ENCODE results near the gene RBP5.
A peak's percentile ranks its signal among the peaks of the same experiment; 100 is the strongest.

RBP5 gene

GRCh38 chr12:7146228-7146627, 17.5 kb upstream of the RBP5 start:
- DNase-seq (ENCODE audit: low spot score) = peak; percentile 54

DNA sequence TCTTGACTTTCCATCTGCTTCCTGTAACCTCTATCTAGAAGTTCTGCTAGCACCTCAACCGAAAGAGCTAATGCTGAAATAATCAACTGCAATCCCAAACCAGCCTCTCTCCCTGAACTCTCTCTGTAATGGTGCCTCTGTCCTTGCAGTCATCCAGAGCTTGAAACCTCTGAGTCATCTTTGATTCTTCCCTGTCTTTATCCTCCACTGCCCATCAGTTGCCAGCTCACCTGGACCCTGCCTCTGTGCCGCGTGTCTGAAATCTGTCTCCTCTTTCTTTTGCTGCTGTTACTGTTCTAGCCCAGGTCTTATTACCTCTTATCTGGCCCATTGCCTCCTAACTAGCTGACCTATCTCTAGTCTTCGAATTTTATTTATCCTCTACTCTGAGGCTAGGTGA, 17.0 kb upstream of the RBP5 start:
- no peak for DNase-seq (ENCODE audit: low spot score)

- peak; percentile 48 for DNase-seq (ENCODE audit: low spot score)
Observed at GRCh38 chr12:7144414-7145120, 15.9 kb upstream of the RBP5 start.

DNA sequence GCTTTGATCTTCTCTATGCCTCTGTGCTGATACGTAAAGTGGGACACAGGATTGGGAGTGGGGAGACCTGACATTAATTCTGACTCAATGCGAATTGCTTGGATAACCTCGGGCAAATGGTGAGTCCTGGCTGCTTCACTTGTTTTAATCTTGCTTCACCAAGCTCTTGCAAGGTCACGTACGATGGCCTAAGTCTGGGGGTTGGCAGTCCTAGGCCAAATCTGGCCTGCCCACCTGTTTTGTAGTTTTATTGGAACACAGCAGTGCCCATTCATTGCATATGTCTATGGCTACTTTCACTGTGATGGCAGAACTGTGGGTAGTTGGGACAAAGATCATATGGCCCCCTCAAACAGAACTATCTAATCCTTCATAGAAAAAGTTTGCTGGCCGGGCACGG, 14.9 kb upstream of the RBP5 start:
- DNase-seq (ENCODE audit: low spot score) = no peak

GRCh38 chr12:7142809-7143465, 14.2 kb upstream of the RBP5 start:
- DNase-seq (ENCODE audit: low spot score) = no peak

DNA sequence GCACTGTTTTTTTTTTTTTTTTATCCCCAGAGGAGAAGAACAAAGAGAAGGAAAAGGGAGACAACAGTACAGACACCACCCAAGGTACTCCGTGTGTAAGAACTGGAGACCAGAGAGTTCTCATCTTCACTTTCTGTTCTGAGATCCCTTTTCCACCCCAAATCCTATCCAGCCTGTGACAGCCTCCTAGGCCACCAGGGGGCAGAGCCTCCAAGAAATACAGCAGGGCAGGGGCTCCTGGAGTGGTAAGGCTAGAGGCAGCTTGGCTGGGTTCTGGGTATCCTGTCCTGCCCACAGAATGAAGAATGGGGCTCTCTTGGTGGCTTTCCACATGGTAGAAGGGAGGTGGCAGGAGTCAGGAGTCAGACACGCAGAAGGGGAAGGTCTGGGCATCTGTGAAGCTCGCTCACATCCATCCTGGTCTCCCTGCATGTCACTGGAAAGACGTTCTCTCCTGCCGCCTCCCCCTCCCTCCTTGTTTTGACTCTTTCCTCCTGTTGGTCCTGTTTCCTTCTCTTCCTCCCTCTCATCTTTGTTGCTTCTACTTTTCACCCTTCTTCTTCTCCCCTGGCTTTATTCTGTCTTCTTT, 13.5 kb upstream of the RBP5 start:
- DNase-seq (ENCODE audit: low spot score) = peak; percentile 65

GRCh38 chr12:7141351-7142005, 12.8 kb upstream of the RBP5 start:
- DNase-seq (ENCODE audit: low spot score) = no peak

DNA sequence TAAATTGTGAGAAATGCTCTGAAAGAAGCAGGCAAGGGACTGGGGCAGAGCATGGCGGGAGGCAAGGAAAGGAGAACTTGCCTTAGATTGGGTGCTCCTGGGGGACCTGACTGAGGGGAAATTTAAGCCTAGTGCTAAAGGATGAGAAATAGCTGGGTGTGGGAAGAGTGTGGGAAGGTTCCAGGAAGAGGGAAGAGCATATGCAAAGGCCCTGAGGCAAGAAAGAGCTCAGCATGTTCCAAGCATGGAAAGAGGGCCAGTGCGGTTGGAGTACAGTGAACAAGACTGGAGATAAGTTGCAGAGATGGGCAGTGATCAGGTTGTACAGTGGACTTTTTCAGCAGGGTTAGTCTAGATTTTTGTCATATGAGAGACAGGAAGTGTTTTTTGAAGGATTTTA, 10.5 kb upstream of the RBP5 start:
- no peak for DNase-seq (ENCODE audit: low spot score)

- no peak for DNase-seq (ENCODE audit: low spot score)
Observed at GRCh38 chr12:7137908-7138307, 9.2 kb upstream of the RBP5 start.

DNA sequence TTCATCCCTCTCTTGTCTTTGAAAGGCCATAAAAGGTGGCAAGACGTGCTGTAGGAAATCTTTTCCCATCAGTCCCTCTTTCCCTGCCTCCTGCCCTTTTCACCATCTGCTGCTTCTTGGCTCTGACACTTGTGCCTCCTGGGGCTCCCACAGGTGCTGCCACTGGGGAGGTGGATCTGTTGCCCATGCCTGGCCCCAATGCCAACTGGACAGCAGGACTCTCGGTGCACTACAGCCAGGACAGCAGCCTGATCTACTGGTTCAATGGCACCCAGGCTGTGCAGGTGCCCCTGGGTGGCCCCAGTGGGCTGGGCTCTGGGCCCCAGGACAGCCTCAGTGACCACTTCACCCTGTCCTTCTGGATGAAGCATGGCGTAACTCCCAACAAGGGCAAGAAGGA, 8.0 kb upstream of the RBP5 start:
- DNase-seq (ENCODE audit: low spot score) = no peak

DNA sequence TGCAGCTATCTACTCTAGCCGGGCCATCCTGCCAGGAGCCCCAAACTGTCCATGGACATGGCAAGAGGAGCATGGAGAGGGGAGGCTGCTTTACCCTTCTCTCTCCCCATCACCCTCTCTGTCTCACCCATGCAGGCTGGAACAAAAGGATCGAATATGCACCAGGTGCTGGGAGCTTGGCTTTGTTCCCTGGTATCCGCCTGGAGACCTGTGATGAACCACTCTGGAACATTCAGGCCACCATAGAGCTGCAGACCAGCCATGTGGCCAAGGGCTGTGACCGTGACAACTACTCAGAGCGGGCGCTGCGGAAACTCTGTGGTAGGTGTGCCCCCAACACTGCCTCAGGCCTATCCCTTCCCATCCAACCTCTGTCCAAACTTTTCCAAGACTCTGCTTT, 7.4 kb upstream of the RBP5 start:
- no peak for DNase-seq (ENCODE audit: low spot score)

- DNase-seq (ENCODE audit: low spot score) = no peak
Observed at GRCh38 chr12:7134396-7135166, 5.9 kb upstream of the RBP5 start.

DNA sequence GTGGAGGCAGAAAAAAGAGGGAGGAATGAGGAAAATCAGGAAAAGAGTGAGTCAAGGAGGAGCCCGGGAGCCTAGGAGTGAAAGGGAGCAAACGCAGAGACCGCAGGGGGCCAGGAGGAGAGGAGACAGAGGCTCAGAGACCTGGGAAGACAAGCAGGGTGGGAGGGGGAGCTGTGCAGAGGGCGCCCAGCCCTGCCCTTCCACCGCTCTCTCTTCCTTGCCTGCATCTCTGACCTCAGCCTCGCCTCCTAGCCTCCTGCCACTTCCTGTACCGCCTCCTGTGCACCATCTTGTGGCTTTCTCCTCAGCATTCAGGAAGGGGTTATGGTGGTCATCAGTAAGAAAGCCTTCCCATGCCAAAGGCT, 2.8 kb upstream of the RBP5 start:
- DNase-seq (ENCODE audit: low spot score) = no peak

- peak; percentile 66 for DNase-seq (ENCODE audit: low spot score)
Observed at GRCh38 chr12:7130701-7131501, 2.2 kb upstream of the RBP5 start.

DNA sequence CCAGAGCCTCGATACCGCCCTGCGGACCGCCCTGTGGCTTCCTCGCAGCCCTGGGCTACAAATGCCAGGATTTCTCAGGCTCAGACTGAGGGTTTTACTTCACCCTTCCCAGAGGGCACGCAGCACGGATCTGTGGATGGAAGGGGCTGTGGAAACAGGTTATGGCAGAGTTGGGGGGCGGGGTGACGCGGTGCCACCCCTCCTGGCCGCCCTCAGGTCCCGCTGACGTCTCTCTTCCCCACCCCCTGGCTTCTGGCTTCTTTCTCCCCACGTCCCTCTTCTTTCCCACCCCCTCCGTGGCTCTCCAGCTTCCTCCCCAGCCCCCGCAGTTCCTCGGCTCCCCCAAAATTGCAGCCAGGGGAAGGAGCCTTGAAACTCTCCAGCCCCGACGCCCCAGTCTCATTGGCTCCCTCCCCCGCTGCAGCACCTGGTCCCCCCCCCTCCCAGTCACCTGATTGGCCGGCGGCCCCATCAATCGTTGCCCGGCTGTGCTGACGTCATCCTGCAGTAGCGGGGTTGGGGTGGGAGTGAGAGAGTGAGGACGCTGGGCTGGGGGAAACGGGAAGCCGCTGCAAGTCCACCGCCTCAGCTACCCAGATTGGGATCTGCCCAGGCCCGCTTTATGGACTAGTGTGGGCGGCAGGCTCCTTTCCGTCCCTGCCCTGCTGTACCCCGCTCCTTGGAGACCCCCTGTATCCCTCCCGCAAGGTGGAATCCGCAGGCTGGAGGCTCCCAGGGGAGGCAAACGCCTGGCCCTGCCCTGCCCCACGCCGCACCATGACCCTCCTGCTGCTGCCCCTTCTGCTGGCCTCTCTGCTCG, 1.4 kb upstream of the RBP5 start, which contains the start of gene CLSTN3:
CLSTN3 (plus strand) TSS at position 500 of the 820 bp plus-strand sequence; CDS start at position 778, 278 bp downstream.
- peak; percentile 85 for DNase-seq (ENCODE audit: low spot score)

DNA sequence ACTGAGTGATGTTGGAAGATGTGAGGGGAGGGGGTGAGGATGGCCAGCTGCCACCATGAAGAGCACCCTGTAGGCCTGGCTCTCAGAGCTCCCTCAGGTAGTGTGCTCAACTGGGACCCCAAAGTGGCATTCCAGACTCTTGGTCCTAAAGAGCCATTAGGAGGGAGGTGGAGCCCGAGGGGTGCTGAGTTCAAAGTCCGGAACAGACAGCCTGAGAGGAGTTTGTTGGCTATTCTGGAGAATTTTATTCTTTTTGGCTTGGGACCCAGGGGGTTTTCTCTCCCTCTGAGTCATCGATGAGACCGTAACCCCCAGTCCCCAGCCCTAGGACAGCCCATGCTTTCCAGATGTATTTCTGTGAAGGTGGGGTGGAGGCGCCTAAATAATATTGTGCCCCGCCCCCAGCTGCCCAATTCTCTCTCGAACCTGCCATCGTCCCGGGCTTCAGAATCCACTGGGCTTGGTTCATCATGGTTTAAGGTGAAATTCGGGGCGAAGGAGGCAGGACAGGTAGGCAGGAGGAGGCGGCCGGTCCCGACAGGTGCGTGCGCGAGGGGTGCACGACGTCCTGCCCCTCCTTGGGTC, 690 bp upstream of the RBP5 start:
- DNase-seq (ENCODE audit: low spot score) = no peak

DNA sequence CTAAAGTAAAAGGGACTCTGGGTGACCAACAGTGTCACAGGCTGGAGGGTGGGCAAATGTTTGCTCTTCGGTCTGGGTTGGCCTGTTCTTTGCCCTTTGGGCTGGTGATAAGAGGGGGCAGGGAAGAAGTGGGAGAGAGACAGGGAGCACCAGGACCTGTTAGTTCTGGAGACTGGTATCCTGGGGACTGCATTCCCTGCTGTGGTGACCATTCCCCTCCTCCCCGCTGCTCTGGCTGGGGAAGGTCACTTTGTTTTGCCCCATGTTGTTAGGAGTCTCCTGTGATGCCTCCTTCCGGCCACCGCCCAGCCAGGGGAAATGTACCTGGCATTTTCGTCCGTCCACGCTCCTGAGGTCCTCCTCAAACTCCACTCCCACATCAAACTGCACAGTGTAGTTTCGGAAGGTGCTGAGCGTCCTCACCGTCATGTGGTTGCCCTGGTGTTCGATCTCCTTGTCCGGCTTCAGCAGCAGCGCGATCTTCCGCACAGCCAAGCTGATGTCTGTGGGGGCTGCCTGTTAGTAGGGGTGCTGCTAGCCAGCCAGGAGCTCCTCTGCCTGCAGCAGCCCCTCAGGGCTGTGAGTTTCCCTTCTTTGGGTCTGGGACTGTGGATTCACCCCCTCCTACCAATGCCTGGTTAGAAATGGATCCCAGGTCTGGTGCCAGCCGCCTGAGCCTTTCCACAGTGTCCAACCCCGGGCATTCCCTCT, 618 bp downstream of the RBP5 start:
- DNase-seq (ENCODE audit: low spot score) = no peak

GRCh38 chr12:7125632-7126227, 3.0 kb downstream of the RBP5 start:
- DNase-seq (ENCODE audit: low spot score) = no peak

All from SK-N-DZ (cell line).